Loucy (cell line): ENCODE measurements around the gene CEP128.

ENCODE experiments used
- H2AFZ ChIP-seq: fragments of 200-600 bp; sonication (generic); 2 replicates; pipeline ENCODE4 v1.6.0; 2016; ENCODE audit warnings: antibody characterized with exemption, mild to moderate bottlenecking, low read length, moderate library complexity
- H3F3A ChIP-seq: fragments of 200-600 bp; 2 replicates; pipeline ENCODE4 v1.6.0; 2016; ENCODE audit warnings: antibody characterized with exemption, low read depth, mild to moderate bottlenecking
- H3K27me3 ChIP-seq: fragments of 200-600 bp; sonication (generic); 2 replicates; pipeline ENCODE4 v1.6.1; 2014; ENCODE audit warnings: low read length, mild to moderate bottlenecking; ENCODE audit not compliant: insufficient read depth, poor library complexity, severe bottlenecking
- H3K36me3 ChIP-seq: fragments of 200-600 bp; sonication (generic); 2 replicates; pipeline ENCODE4 v1.6.1; 2016; ENCODE audit warnings: low read length; ENCODE audit not compliant: insufficient read depth
- H3K4me1 ChIP-seq: fragments of 200-600 bp; sonication (generic); 2 replicates; pipeline ENCODE4 v1.5.1; 2014; ENCODE audit warnings: low read length, mild to moderate bottlenecking; ENCODE audit not compliant: insufficient read depth, poor library complexity, severe bottlenecking
- H3K4me2 ChIP-seq: fragments of 200-600 bp; sonication (generic); 2 replicates; pipeline ENCODE4 v1.6.0; 2014; ENCODE audit warnings: antibody characterized with exemption, low read length, low read depth, mild to moderate bottlenecking; ENCODE audit not compliant: poor library complexity, severe bottlenecking
- H3K4me3 ChIP-seq: fragments of 200-600 bp; sonication (generic); 2 replicates; pipeline ENCODE4 v1.5.1; 2014; ENCODE audit warnings: low read length, mild to moderate bottlenecking, mixed read lengths; ENCODE audit not compliant: poor library complexity, severe bottlenecking
- H3K79me2 ChIP-seq: fragments of 200-600 bp; sonication (generic); 2 replicates; pipeline ENCODE4 v1.6.1; 2014; ENCODE audit warnings: low read length; ENCODE audit not compliant: insufficient read depth
- H3K9ac ChIP-seq: fragments of 200-600 bp; sonication (generic); 2 replicates; pipeline ENCODE4 v1.6.0; 2014; ENCODE audit warnings: mild to moderate bottlenecking, low read depth, low read length, moderate library complexity; ENCODE audit not compliant: poor library complexity, severe bottlenecking
- H3K9me2 ChIP-seq: fragments of 200-600 bp; sonication (generic); replicated peaks from 2 replicates; pipeline ENCODE4 v1.6.1; 2016; ENCODE audit warnings: low read depth, low read length, mixed read lengths
- H3K9me3 ChIP-seq: fragments of 200-600 bp; sonication (generic); 2 replicates; pipeline ENCODE4 v1.6.1; 2014; ENCODE audit warnings: mild to moderate bottlenecking, antibody characterized with exemption, low read length, low read depth; ENCODE audit not compliant: insufficient read depth
- H4K20me1 ChIP-seq: fragments of 200-600 bp; sonication (generic); 2 replicates; pipeline ENCODE4 v1.6.0; 2014; ENCODE audit warnings: antibody characterized with exemption, low read length, mild to moderate bottlenecking; ENCODE audit not compliant: insufficient read depth, poor library complexity, severe bottlenecking
- CTCF ChIP-seq: fragments of 200-600 bp; sonication (generic); conservative IDR thresholded peaks from 2 replicates; pipeline ENCODE4 v1.5.1; 2014; ENCODE audit warnings: mild to moderate bottlenecking, antibody characterized with exemption, low read length
- EZH2phosphoT487 ChIP-seq: fragments of 200-600 bp; IDR thresholded peaks from 2 replicates; pipeline ENCODE4 v1.6.1; 2018; ENCODE audit warnings: antibody characterized with exemption, mild to moderate bottlenecking, moderate library complexity, borderline replicate concordance

CEP128 gene

GRCh38 chr14:80681651-80682050, 259.9 kb downstream of the CEP128 start:
- peaks cover 27% of the 10 kb centered on the region; the same call in 1 of the 2 replicates for H3K36me3 ChIP-seq
- H4K20me1 ChIP-seq, result no peaks in the 10 kb centered on the region
- H3K4me1 ChIP-seq, result no peaks in the 10 kb centered on the region
- no peaks in the 10 kb centered on the region for H3K79me2 ChIP-seq
- no peaks in the 10 kb centered on the region for H3K27me3 ChIP-seq
- no peak overlapping the region for H2AFZ ChIP-seq
- H3K9me3 ChIP-seq, result peaks cover 44% of the 10 kb centered on the region
- H3K4me2 ChIP-seq, result no peak overlapping the region
- TF ChIP-seq EZH2phosphoT487 (no peak), CTCF (no peak)
- H3K9ac ChIP-seq, result no peak overlapping the region
- no peaks in the 10 kb centered on the region for H3F3A ChIP-seq
- H3K9me2 ChIP-seq, result no peaks in the 10 kb centered on the region
- no peak overlapping the region for H3K4me3 ChIP-seq

GRCh38 chr14:80679273-80679672, 262.3 kb downstream of the CEP128 start:
- Histone ChIP-seq H3K4me2 (no peak overlapping the region), H3K4me1 (no peaks in the 10 kb centered on the region), H3K9ac (no peak overlapping the region), H3F3A (no peaks in the 10 kb centered on the region), H3K9me3 (peaks cover 44% of the 10 kb centered on the region), H4K20me1 (no peaks in the 10 kb centered on the region), H3K4me3 (no peak overlapping the region), H3K9me2 (no peaks in the 10 kb centered on the region), H3K36me3 (peaks cover 27% of the 10 kb centered on the region; the same call in 1 of the 2 replicates), H3K79me2 (no peaks in the 10 kb centered on the region), H3K27me3 (no peaks in the 10 kb centered on the region), H2AFZ (no peak overlapping the region)
- TF ChIP-seq EZH2phosphoT487 (no peak), CTCF (no peak)

GRCh38 chr14:80678436-80678835, 263.1 kb downstream of the CEP128 start:
- no peaks in the 10 kb centered on the region for H3K4me1 ChIP-seq
- H3K36me3 ChIP-seq, result peaks cover 27% of the 10 kb centered on the region; the same call in 1 of the 2 replicates
- no peaks in the 10 kb centered on the region for H3K9me2 ChIP-seq
- TF ChIP-seq EZH2phosphoT487 (no peak), CTCF (no peak)
- no peak overlapping the region for H2AFZ ChIP-seq
- H3K79me2 ChIP-seq, result no peaks in the 10 kb centered on the region
- H3K4me3 ChIP-seq, result no peak overlapping the region
- H3F3A ChIP-seq, result no peaks in the 10 kb centered on the region
- no peak overlapping the region for H3K4me2 ChIP-seq
- no peaks in the 10 kb centered on the region for H4K20me1 ChIP-seq
- no peaks in the 10 kb centered on the region for H3K27me3 ChIP-seq
- no peak overlapping the region for H3K9ac ChIP-seq
- H3K9me3 ChIP-seq, result peaks cover 44% of the 10 kb centered on the region
